ENCODE results near the gene SERPINA5. TPM values are rescaled to one million over a fixed set of nuclear protein-coding genes. Genes with fewer than 3 reads are reported as not detected.

Gene SERPINA5
- total and polyA plus RNA-seq, 2 of the 8 experiments (the other 6 are each of a cell fraction or from before 2014, with no cell fraction given) = 1.8 to 1.9 TPM

DNA sequence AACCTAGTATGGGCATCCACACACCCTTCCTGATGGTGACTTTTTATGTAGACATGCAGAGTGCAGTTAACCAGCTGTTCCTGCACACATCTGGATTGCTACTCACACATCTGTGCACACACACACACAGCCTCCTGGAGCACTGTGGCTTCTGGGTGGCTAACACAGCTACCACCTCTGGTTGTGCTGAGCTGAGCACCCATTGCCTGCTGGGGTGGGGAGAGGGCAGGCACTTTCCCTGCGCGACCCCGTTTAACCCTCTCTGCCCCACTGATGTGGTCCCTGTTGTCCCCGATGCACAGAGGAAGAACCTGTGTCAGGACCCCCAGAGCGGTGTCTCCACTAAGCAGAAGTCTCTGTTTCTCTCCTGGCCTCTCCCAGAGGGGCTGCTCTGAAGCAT is 16.6 kb downstream of the SERPINA5 start:
- POLR2A ChIA-PET (ENCODE audit: partially characterized antibody) = interaction anchor here (1.1 kb wide), 1 partner anchor 24 kb away, joined by 3 read pairs; no protein-coding TSS in a partner anchor
- no peak overlapping the region for H2BK20ac ChIP-seq (ENCODE audit: low read length)
- CTCF ChIA-PET (ENCODE audit: partially characterized antibody) = interaction anchor here (0.6 to 2.4 kb wide), 6 partner anchors 13 to 124 kb away, joined by 3 to 13 read pairs (median 3); no protein-coding TSS in a partner anchor

More for the DNA sequence above, 16.6 kb downstream of the SERPINA5 start:
- H4K20me1 ChIP-seq (replicated peaks in 1 of 2; ENCODE audit: control insufficient read depth in 1 of 2, insufficient read depth in 2 of 2, low read length in 2 of 2) = no peaks in the 10 kb centered on the region
- H3K4me2 ChIP-seq (ENCODE audit: insufficient read depth in 1 of 2, low read depth in 2 of 2, low read length in 2 of 2) = no peak overlapping the region
- H3K4me1 ChIP-seq (replicated peaks in 1 of 4; ENCODE audit: control insufficient read depth in 3 of 4, insufficient read depth in 4 of 4, low read length in 3 of 4) = peaks cover 0 to 7% (median 4%) of the 10 kb centered on the region in 4 experiments; a peak in 5 of 7 replicates
- DNase-seq (ENCODE audit: low read depth in 1 of 2, low spot score in 2 of 2) (no peak), FAIRE-seq (no peak)
- no peak overlapping the region for H3K27ac ChIP-seq (ENCODE audit: low read depth, low read length)
- no peaks in the 10 kb centered on the region; the same call in 1 of the 2 replicates for H3K23me2 ChIP-seq (ENCODE audit: low read depth, low read length)
- WGBS, 2 experiments (ENCODE audit: extremely low coverage in 1 of 2, insufficient coverage in 1 of 2, insufficient read length in 1 of 2, insufficient replicate concordance in 2 of 2, low coverage in 1 of 2, low lambda C conversion rate in 2 of 2, missing lambda C conversion rate in 1 of 2) = 98% methylated on average over 5 of the region's 5 CpGs; no CpG with 5 or more reads in 1 of the 2 experiments
- no peaks in the 10 kb centered on the region for H3K9me3 ChIP-seq (ENCODE audit: insufficient read depth in 2 of 2, low read depth in 1 of 2, low read length in 1 of 2)
- H3K36me3 ChIP-seq (ENCODE audit: control insufficient read depth in 2 of 4, insufficient read depth in 4 of 4, low read length in 3 of 4) = no peaks in the 10 kb centered on the region
- H2BK5ac ChIP-seq (ENCODE audit: low read depth, low read length) = no peak overlapping the region
- H3K79me2 ChIP-seq (ENCODE audit: control insufficient read depth in 1 of 2, insufficient read depth in 2 of 2, low read length in 2 of 2) = no peaks in the 10 kb centered on the region
- no peak overlapping the region for H3K4me3 ChIP-seq (ENCODE audit: extremely low read depth in 1 of 4, insufficient read depth in 2 of 4, low read depth in 3 of 4, low read length in 4 of 4)
- H3K4ac ChIP-seq (replicated peaks; ENCODE audit: insufficient read length, low read depth, low read length) = no peak overlapping the region
- no peak overlapping the region for H3K56ac ChIP-seq (replicated peaks; ENCODE audit: insufficient read length, low read depth, low read length)
- H4K8ac ChIP-seq (ENCODE audit: extremely low read depth, insufficient read depth, low read length) = no peak overlapping the region
- no peak overlapping the region for H2BK12ac ChIP-seq (ENCODE audit: low read depth, low read length)
- no peak overlapping the region for H3K23ac ChIP-seq (ENCODE audit: insufficient read length)
- H3K9ac ChIP-seq (replicated peaks in 1 of 4; ENCODE audit: extremely low read depth in 1 of 4, low read depth in 3 of 4, low read length in 3 of 4) = no peak overlapping the region
- no peak overlapping the region for H2AK5ac ChIP-seq (ENCODE audit: low read depth, low read length)
- no peak overlapping the region for H2BK120ac ChIP-seq (replicated peaks; ENCODE audit: low read depth, low read length)
- H3K27me3 ChIP-seq (replicated peaks in 1 of 4; ENCODE audit: control insufficient read depth in 3 of 4, extremely low read depth in 1 of 4, insufficient read depth in 3 of 4, low read length in 3 of 4) = no peaks in the 10 kb centered on the region
- no peak overlapping the region for H2AFZ ChIP-seq (ENCODE audit: low read length)
- TF ChIP-seq TAF1 (IDR thresholded peaks at IDR 0.05; ENCODE audit: low read depth, low read length) (no peak), CBX8 (IDR thresholded peaks at IDR 0.05; ENCODE audit: borderline replicate concordance, low read depth, low read length) (no peak), CREB1 (IDR thresholded peaks at IDR 0.05) (no peak)
- TF ChIP-seq, protein P1, sequence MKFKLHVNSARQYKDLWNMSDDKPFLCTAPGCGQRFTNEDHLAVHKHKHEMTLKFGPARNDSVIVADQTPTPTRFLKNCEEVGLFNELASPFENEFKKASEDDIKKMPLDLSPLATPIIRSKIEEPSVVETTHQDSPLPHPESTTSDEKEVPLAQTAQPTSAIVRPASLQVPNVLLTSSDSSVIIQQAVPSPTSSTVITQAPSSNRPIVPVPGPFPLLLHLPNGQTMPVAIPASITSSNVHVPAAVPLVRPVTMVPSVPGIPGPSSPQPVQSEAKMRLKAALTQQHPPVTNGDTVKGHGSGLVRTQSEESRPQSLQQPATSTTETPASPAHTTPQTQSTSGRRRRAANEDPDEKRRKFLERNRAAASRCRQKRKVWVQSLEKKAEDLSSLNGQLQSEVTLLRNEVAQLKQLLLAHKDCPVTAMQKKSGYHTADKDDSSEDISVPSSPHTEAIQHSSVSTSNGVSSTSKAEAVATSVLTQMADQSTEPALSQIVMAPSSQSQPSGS (IDR thresholded peaks at IDR 0.05; ENCODE audit: low read length) = no peak
- TF ChIP-seq, protein P2, sequence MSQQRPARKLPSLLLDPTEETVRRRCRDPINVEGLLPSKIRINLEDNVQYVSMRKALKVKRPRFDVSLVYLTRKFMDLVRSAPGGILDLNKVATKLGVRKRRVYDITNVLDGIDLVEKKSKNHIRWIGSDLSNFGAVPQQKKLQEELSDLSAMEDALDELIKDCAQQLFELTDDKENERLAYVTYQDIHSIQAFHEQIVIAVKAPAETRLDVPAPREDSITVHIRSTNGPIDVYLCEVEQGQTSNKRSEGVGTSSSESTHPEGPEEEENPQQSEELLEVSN (IDR thresholded peaks at IDR 0.05) = no peak
- H2BK15ac ChIP-seq (ENCODE audit: low read length) = peak overlapping the region; percentile 29; the same call in 1 of the 2 replicates
- no peak overlapping the region for H3K14ac ChIP-seq (ENCODE audit: insufficient read length)
- H4K5ac ChIP-seq (ENCODE audit: insufficient read length, low read depth, low read length) = no peak overlapping the region
- no peaks in the 10 kb centered on the region for H3K79me1 ChIP-seq (ENCODE audit: low read depth, low read length)
- no peak overlapping the region for H3K18ac ChIP-seq (ENCODE audit: extremely low read depth, low read length)
- no peak overlapping the region for H4K91ac ChIP-seq (replicated peaks; ENCODE audit: insufficient read length, low read length)

All from H1 (cell line).